ENCODE data around the gene UTP11. TPM values are rescaled to one million over a fixed set of nuclear protein-coding genes. Genes with fewer than 3 reads are reported as not detected.
A peak's percentile ranks its signal among the peaks of the same experiment; 100 is the strongest.

UTP11 gene
- total RNA-seq, 1 experiment from 2014 or later = 53.8 TPM

- in situ Hi-C loops (cut with HindIII; ENCODE audit: low pct_unique_long_range_greater_than_20kb, low sequenced_read_pairs) (no loop called here), intact Hi-C loops (cut with micrococcal nuclease; ENCODE audit: unreplicated experiment) (no loop called here)
- CTCF ChIA-PET = no interaction called here
- no peak for DNase-seq (ENCODE audit: low read depth, low spot score)
- Histone ChIP-seq H3K36me3 (ENCODE audit: control insufficient read depth, insufficient read depth, low read length) (no peaks in the 10 kb centered on the region; the same call in 1 of the 2 replicates), H3K4me3 (ENCODE audit: low read depth in 2 of 2, low read length in 2 of 2) (peak overlapping the region; percentile 22 to 30), H3K9me3 (ENCODE audit: control insufficient read depth, insufficient read depth, low read depth, low read length) (no peaks in the 10 kb centered on the region), H3K27me3 (ENCODE audit: control insufficient read depth, insufficient read depth, low read length) (no peaks in the 10 kb centered on the region), H3K4me1 (ENCODE audit: control insufficient read depth, insufficient read depth, low read length) (peaks cover 24% of the 10 kb centered on the region), H3K27ac (ENCODE audit: low read length) (peak overlapping the region; percentile 72)
- POLR2A ChIA-PET = no interaction called here
- no TSS peak for BruUV-seq (replicated peaks)
- no peak for TF ChIP-seq CTCF (IDR thresholded peaks at IDR 0.05)
- TF ChIP-seq POLR2AphosphoS5 (IDR thresholded peaks at IDR 0.05; ENCODE audit: low read depth, low read length) = no peak
- no peak for TF ChIP-seq REST (IDR thresholded peaks at IDR 0.05; ENCODE audit: insufficient read depth in 1 of 2, low read depth in 2 of 2, low read length in 1 of 2)
- TF ChIP-seq TCF7L2 (IDR thresholded peaks at IDR 0.05; ENCODE audit: low read depth, low read length) = no peak
- TF ChIP-seq SIN3A (IDR thresholded peaks at IDR 0.05; ENCODE audit: borderline replicate concordance, insufficient read depth, low read depth, low read length) = no peak
- ATAC-seq = no peak
These were observed 6.3 kb upstream of the UTP11 start for GRCh38 chr1:38006008-38006828.

- TF ChIP-seq REST (IDR thresholded peaks at IDR 0.05; ENCODE audit: insufficient read depth in 1 of 2, low read depth in 2 of 2, low read length in 1 of 2) (no peak), CTCF (IDR thresholded peaks at IDR 0.05) (no peak), POLR2AphosphoS5 (IDR thresholded peaks at IDR 0.05; ENCODE audit: low read depth, low read length) (no peak), SIN3A (IDR thresholded peaks at IDR 0.05; ENCODE audit: borderline replicate concordance, insufficient read depth, low read depth, low read length) (no peak)
- DNase-seq (ENCODE audit: low read depth, low spot score) = no peak
- POLR2A ChIA-PET = no interaction called here
- H3K4me1 ChIP-seq (ENCODE audit: control insufficient read depth, insufficient read depth, low read length) = peaks cover 14% of the 10 kb centered on the region
- H3K36me3 ChIP-seq (ENCODE audit: control insufficient read depth, insufficient read depth, low read length) = peaks cover 2% of the 10 kb centered on the region; the same call in 1 of the 2 replicates
- no peak overlapping the region for H3K27ac ChIP-seq (ENCODE audit: low read length)
- ATAC-seq = no peak
- BruUV-seq (replicated peaks) = no TSS peak
- in situ Hi-C loops (cut with HindIII; ENCODE audit: low pct_unique_long_range_greater_than_20kb, low sequenced_read_pairs) = no loop called here
- intact Hi-C loops (cut with micrococcal nuclease; ENCODE audit: unreplicated experiment) = no loop called here
- no peaks in the 10 kb centered on the region for H3K9me3 ChIP-seq (ENCODE audit: control insufficient read depth, insufficient read depth, low read depth, low read length)
- H3K27me3 ChIP-seq (ENCODE audit: control insufficient read depth, insufficient read depth, low read length) = no peaks in the 10 kb centered on the region
- no peak overlapping the region for H3K4me3 ChIP-seq (ENCODE audit: low read depth in 2 of 2, low read length in 2 of 2)
- CTCF ChIA-PET = no interaction called here
These were observed 3.3 kb upstream of the UTP11 start for GRCh38 chr1:38009088-38009840.

All from Panc1 (cell line).